Stimulated activated CD8-positive, alpha-beta memory T cell treated with anti-CD3 and anti-CD28 coated beads, Interleukin-7, amount 100 ng/mL, for 48 hours (primary cell): ENCODE measurements around the gene PPP2R3A.
"Not testable (repeated sequence)": the region's sequence is repeated elsewhere in the genome, so short reads cannot be mapped to it uniquely, and the experiment has no call there.

Experiments
- DNase-seq, 2 donors: peaks; one replicate each; pipeline ENCODE4 v3.0.0-alpha.2; 2020; ENCODE audit warnings: low read depth in 1 of 2; ENCODE audit errors: extremely low read depth in 1 of 2

PPP2R3A gene

GRCh38 chr3:136144397-136144796 is 178.9 kb downstream of the PPP2R3A start:
- not testable (repeated sequence) for DNase-seq

DNA sequence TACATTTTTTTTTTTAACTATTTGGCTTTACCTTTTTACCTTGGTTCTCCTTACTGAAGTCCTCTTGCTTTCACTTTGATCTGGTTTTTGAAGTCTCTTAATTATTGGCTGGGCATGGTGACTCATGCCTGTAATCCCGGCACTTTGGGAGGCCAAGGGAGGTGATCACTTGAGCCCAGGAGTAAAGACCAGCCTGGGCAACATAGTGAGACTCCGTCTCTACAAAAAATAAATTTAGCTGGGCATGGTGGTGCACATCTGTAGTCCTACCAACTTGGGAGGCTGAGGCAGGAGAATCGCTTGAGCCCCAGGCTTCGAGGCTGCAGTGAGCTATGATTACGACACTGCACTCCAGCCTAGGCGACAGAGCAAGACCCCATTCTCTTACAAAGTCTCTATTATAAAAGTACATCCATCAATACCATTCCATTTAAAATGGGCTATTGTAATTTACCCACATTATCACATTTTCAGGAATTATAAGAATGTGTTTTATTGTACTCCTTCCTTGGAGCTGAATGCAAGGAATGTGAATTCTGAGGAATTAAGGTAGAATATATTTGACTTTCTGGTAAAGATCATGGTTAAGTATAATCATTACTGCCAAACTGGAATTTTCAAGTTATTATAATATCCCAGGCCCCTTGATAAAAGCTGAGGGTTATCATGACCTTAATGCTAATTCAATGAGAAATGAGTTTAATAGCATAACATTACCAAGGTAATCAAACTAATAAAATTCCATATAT is 181.6 kb downstream of the PPP2R3A start:
- no peak for DNase-seq

GRCh38 chr3:136149667-136150066 is 184.1 kb downstream of the PPP2R3A start:
- DNase-seq, result no peak

DNA sequence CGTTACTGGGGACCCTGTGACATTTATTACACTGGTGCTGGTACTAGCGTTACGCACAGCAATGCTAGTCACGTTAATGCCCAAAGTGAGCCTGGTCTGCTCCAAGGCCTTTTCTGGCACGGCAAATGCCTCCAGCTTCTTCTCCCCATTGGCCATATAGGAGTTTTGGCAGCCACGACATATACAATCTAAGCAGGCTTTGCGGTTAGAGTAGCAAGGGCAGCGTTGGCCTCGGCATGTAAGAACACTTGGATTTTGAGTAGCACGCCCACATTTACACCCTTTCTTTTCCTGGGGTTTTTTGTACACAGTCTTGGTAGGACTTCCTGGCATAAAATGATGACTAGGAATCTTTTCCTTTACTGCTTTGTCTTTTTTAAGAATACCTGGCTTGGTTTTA is 185.7 kb downstream of the PPP2R3A start:
- DNase-seq, result no peak

- no peak for DNase-seq
These were observed 186.8 kb downstream of the PPP2R3A start for GRCh38 chr3:136152176-136152843.

GRCh38 chr3:136152963-136153362 is 187.4 kb downstream of the PPP2R3A start:
- DNase-seq, result no peak

DNA sequence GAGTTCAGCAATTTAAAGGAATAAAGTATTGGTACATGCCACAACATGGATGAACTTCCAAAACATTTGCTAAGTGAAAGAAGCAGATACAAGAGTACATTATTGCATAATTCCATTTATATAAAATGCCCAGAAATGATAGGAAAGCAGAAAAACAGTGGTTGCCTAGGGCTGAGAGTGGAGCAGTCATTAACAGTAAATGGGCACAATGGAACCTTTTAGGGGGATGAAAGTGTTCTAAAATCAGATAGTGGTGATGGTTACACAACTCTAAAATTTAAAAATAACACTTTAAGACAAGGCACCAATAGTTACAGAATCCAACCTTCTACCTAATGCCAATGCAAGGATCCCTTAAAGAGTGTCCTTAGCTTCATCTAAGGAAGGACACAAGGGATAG is 196.0 kb downstream of the PPP2R3A start:
- DNase-seq, result no peak

GRCh38 chr3:136162322-136162721 is 196.8 kb downstream of the PPP2R3A start:
- DNase-seq, result no peak

- DNase-seq, result not testable (repeated sequence)
These were observed 198.1 kb downstream of the PPP2R3A start for GRCh38 chr3:136163607-136164006.

DNA sequence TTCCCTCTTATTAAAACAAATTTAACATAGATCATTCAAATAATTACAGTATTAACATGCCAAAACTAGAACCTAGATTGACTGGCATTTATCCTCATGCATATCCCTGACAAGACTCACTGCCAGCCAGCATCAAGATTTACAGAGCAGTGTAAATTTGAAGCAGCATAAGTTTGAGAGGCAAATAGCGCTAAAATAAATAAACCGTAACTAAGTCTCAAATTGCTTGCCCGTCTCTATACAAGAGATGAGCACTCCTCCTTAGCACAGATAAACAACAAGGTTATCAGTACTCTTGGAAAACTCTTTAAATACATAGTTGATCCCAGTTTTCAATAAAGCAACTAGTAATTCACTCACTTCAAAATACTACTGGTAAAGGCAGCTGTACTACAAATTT is 201.0 kb downstream of the PPP2R3A start:
- no peak for DNase-seq

- DNase-seq, result not testable (repeated sequence)
These were observed 202.7 kb downstream of the PPP2R3A start for GRCh38 chr3:136168236-136168635.

DNA sequence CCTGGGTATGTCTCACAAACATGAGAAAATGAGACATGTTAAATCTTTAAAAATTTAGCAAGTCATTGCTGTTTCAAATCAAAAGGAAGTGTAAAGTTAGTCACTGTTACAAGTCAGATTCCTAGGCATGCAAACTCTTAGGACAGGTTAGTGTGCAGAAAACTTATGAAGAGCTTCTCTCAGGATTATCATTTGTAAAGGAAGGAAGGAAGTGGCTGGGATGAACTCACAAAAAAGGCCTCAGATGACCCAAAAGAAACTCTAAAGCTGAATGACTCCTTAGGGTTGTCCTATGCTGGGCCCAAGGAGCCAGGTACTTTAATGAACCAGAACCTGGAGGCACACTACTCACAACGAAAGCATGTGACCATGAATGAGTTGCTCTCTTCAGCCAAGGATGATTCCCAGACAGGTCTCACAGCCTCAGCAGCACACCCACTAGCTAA is 205.6 kb downstream of the PPP2R3A start:
- DNase-seq, result no peak

DNA sequence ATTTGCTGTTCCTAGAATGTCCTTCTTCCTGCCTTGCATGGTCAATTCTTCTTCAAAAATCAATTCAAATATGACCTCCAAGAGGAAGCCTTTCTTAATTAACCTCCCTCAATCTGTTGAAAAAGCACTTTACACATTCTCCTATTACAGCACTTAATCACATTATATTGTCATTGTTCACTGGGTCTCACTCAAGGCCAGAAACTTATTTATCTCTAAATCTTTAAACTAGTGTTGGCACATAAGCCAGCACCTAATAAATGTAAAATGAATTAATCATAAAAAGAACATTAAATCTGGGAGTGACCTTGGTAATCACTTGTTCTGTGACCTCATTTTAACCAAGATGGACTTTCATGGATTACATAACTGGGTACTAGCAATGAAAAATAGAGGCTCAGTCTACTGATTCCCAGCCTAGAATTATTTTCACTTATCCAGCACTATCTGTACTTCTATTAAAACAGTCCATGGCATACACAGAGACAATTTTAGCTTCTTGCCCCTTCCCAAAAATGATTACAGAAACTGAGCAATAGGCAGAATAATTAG is 208.5 kb downstream of the PPP2R3A start:
- DNase-seq, result no peak

DNA sequence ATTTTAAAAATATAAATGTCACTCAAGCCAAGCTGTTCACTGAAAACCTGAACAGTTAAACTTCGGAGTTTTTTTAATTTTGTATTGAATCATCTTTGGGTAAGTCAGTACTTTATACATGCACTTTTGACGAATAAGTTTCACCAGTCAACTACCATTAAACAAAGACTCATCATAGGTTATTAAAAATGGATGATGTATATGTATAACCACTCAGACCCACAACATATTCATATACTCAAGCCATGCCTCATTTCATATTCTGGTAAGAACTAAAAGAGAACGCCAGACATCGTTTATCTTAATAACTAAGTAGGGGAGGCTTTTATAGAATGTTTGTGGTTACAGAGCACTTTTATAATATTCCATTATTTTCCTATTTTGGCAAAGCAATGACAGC is 212.3 kb downstream of the PPP2R3A start:
- DNase-seq, result no peak

GRCh38 chr3:136181741-136182140 is 216.2 kb downstream of the PPP2R3A start:
- DNase-seq, result no peak

- DNase-seq, result no peak
These were observed 219.2 kb downstream of the PPP2R3A start for GRCh38 chr3:136184703-136185102.

- DNase-seq, result no peak
These were observed 220.8 kb downstream of the PPP2R3A start for GRCh38 chr3:136186344-136186743.

DNA sequence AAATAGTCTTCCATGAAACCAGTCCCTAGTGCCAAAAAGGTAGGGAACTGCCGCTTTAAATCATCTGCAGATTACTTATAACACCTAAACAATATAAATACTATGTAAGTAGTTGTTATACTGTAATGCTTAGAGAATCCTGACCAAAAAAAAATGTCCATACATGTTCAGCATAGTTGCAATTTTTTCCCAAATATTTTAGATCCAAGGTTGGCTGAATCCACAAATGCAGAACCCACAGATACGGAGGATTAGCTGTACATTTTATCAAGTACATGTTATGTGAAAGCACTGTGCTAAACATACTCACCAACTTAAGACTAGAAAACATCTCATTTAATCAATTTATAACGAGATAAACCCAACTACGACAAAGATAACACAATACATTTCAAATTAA is 221.3 kb downstream of the PPP2R3A start:
- no peak for DNase-seq

DNA sequence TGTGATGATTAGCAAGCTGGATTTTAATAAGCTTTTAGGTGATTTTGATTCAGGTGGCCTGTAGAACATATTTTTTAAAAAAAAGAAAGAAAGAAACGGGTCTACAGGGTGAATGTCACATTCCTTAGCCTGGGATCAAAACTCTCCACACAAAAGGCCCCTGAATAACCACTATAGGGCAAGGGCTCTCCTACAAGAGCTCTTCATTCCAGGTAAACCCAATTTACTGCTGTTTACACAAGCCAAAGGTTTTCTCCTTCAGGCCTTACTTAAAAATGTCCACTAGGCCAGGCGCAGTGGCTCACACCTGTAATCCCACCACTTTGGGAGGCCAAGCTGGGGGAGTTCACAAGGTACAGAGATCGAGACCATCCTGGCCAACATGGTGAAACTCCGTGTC is 222.3 kb downstream of the PPP2R3A start:
- no peak for DNase-seq

DNA sequence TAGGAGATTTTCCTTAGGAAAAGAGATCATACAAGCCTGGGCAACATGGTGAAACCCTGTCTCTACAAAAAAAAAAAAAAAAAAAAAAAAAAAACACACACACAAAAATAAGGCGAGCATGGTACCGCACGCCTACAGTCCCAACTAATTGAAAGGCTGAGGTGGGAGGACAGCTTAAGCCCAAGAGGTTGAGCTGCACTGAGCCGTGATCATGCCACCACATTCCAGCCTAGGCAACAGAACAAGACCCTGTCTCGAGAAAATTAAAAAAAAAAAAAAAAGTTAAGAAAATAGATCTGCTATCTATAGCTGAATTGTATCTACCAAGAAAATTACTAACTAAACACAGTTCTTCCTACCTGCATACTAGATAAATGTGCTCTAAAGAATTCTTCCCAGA is 223.5 kb downstream of the PPP2R3A start:
- no peak for DNase-seq

DNA sequence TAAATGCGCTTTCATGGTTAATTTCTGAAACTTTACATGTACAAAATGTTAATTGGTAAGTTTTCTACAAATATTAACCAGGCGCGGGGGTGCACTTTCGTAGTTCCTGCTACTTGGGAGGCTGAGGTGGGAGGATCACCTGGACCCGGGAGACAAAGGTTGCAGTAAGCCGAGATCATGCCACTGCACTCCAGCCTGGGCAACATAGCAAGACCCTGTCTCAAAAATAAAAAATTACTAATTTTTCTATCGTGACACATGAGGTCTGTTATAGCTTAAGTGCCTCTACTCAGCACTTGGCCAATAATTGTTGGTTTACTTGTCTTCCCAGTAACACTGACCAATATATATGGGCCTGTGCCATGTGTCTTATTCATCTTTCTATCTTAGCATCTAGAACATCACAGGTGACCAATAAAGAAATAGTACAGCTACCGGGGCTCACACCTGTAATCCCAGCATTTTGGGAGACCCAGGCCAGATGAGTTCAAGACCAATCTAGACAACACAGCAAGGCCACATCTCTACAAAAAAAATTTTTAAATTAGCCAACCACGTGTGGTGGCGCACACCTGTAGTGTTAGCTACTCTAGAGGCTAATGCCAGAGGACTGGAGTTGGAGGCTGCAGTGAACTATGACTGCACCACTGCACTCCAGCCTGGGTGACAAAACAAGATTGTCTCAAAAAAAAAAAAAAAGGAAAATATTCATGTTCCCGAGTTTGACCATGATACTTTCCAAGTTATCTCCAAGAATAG is 224.5 kb downstream of the PPP2R3A start:
- no peak for DNase-seq
